ENCODE measurements around the gene CDCP1.
"Not testable (repeated sequence)": the region's sequence is repeated elsewhere in the genome, so short reads cannot be mapped to it uniquely, and the experiment has no call there.

The CDCP1 gene

GRCh38 chr3:45154641-45155147, 8.5 kb upstream of the CDCP1 start:
- DNase-seq: no peak
- Histone ChIP-seq H3K4me1 (ENCODE audit: control insufficient read depth, insufficient read depth, low read length, poor library complexity, severe bottlenecking) (no peaks in the 10 kb centered on the region), H3K27me3 (replicated peaks; ENCODE audit: control insufficient read depth, insufficient read depth, low read length, poor library complexity, severe bottlenecking) (no peaks in the 10 kb centered on the region), H3K27ac (ENCODE audit: insufficient read depth, low read length, poor library complexity, severe bottlenecking) (no peak overlapping the region), H3K36me3 (ENCODE audit: control insufficient read depth, insufficient read depth, low read length) (no peaks in the 10 kb centered on the region), H3K9me3 (ENCODE audit: control insufficient read depth, low read length) (no peaks in the 10 kb centered on the region), H3K4me3 (ENCODE audit: insufficient read depth, low read depth, low read length, poor library complexity, severe bottlenecking) (no peak overlapping the region)

- no peaks in the 10 kb centered on the region for H3K4me1 ChIP-seq (ENCODE audit: control insufficient read depth, insufficient read depth, low read length, poor library complexity, severe bottlenecking)
- H3K9me3 ChIP-seq (ENCODE audit: control insufficient read depth, low read length): no peaks in the 10 kb centered on the region
- no peak for DNase-seq
- H3K27ac ChIP-seq (ENCODE audit: insufficient read depth, low read length, poor library complexity, severe bottlenecking): no peak overlapping the region
- no peaks in the 10 kb centered on the region for H3K36me3 ChIP-seq (ENCODE audit: control insufficient read depth, insufficient read depth, low read length)
- no peak overlapping the region for H3K4me3 ChIP-seq (ENCODE audit: insufficient read depth, low read depth, low read length, poor library complexity, severe bottlenecking)
- H3K27me3 ChIP-seq (replicated peaks; ENCODE audit: control insufficient read depth, insufficient read depth, low read length, poor library complexity, severe bottlenecking): no peaks in the 10 kb centered on the region
These were observed 7.7 kb upstream of the CDCP1 start for GRCh38 chr3:45153658-45154437.

- no peak for DNase-seq
- Histone ChIP-seq H3K9me3 (ENCODE audit: control insufficient read depth, low read length) (no peaks in the 10 kb centered on the region), H3K27me3 (replicated peaks; ENCODE audit: control insufficient read depth, insufficient read depth, low read length, poor library complexity, severe bottlenecking) (no peaks in the 10 kb centered on the region), H3K36me3 (ENCODE audit: control insufficient read depth, insufficient read depth, low read length) (no peaks in the 10 kb centered on the region), H3K4me3 (ENCODE audit: insufficient read depth, low read depth, low read length, poor library complexity, severe bottlenecking) (no peak overlapping the region), H3K27ac (ENCODE audit: insufficient read depth, low read length, poor library complexity, severe bottlenecking) (no peak overlapping the region), H3K4me1 (ENCODE audit: control insufficient read depth, insufficient read depth, low read length, poor library complexity, severe bottlenecking) (no peaks in the 10 kb centered on the region)
These were observed 6.1 kb upstream of the CDCP1 start for GRCh38 chr3:45152307-45152706.

GRCh38 chr3:45151100-45151499, 4.9 kb upstream of the CDCP1 start:
- peaks cover 11% of the 10 kb centered on the region for H3K27me3 ChIP-seq (replicated peaks; ENCODE audit: control insufficient read depth, insufficient read depth, low read length, poor library complexity, severe bottlenecking)
- DNase-seq: no peak
- no peaks in the 10 kb centered on the region for H3K9me3 ChIP-seq (ENCODE audit: control insufficient read depth, low read length)
- no peak overlapping the region for H3K4me3 ChIP-seq (ENCODE audit: insufficient read depth, low read depth, low read length, poor library complexity, severe bottlenecking)
- no peaks in the 10 kb centered on the region for H3K36me3 ChIP-seq (ENCODE audit: control insufficient read depth, insufficient read depth, low read length)
- no peak overlapping the region for H3K27ac ChIP-seq (ENCODE audit: insufficient read depth, low read length, poor library complexity, severe bottlenecking)
- H3K4me1 ChIP-seq (ENCODE audit: control insufficient read depth, insufficient read depth, low read length, poor library complexity, severe bottlenecking): peaks cover 3% of the 10 kb centered on the region

- no peak overlapping the region for H3K27ac ChIP-seq (ENCODE audit: insufficient read depth, low read length, poor library complexity, severe bottlenecking)
- DNase-seq: no peak
- peaks cover 24% of the 10 kb centered on the region for H3K27me3 ChIP-seq (replicated peaks; ENCODE audit: control insufficient read depth, insufficient read depth, low read length, poor library complexity, severe bottlenecking)
- H3K9me3 ChIP-seq (ENCODE audit: control insufficient read depth, low read length): no peaks in the 10 kb centered on the region
- peaks cover 12% of the 10 kb centered on the region for H3K4me1 ChIP-seq (ENCODE audit: control insufficient read depth, insufficient read depth, low read length, poor library complexity, severe bottlenecking)
- H3K4me3 ChIP-seq (ENCODE audit: insufficient read depth, low read depth, low read length, poor library complexity, severe bottlenecking): no peak overlapping the region
- H3K36me3 ChIP-seq (ENCODE audit: control insufficient read depth, insufficient read depth, low read length): no peaks in the 10 kb centered on the region
These were observed 2.7 kb upstream of the CDCP1 start for GRCh38 chr3:45148921-45149320.

- H3K4me1 ChIP-seq (ENCODE audit: control insufficient read depth, insufficient read depth, low read length, poor library complexity, severe bottlenecking): peaks cover 12% of the 10 kb centered on the region
- H3K27ac ChIP-seq (ENCODE audit: insufficient read depth, low read length, poor library complexity, severe bottlenecking): no peak overlapping the region
- H3K9me3 ChIP-seq (ENCODE audit: control insufficient read depth, low read length): no peaks in the 10 kb centered on the region
- H3K36me3 ChIP-seq (ENCODE audit: control insufficient read depth, insufficient read depth, low read length): no peaks in the 10 kb centered on the region
- H3K4me3 ChIP-seq (ENCODE audit: insufficient read depth, low read depth, low read length, poor library complexity, severe bottlenecking): peak overlapping the region; percentile 64
- DNase-seq: no peak
- H3K27me3 ChIP-seq (replicated peaks; ENCODE audit: control insufficient read depth, insufficient read depth, low read length, poor library complexity, severe bottlenecking): peaks cover 24% of the 10 kb centered on the region
These were observed 955 bp downstream of the CDCP1 start for GRCh38 chr3:45145223-45145622.

- H3K27ac ChIP-seq (ENCODE audit: insufficient read depth, low read length, poor library complexity, severe bottlenecking): no peak overlapping the region
- no peak overlapping the region for H3K4me3 ChIP-seq (ENCODE audit: insufficient read depth, low read depth, low read length, poor library complexity, severe bottlenecking)
- no peaks in the 10 kb centered on the region for H3K9me3 ChIP-seq (ENCODE audit: control insufficient read depth, low read length)
- peaks cover 24% of the 10 kb centered on the region for H3K27me3 ChIP-seq (replicated peaks; ENCODE audit: control insufficient read depth, insufficient read depth, low read length, poor library complexity, severe bottlenecking)
- H3K4me1 ChIP-seq (ENCODE audit: control insufficient read depth, insufficient read depth, low read length, poor library complexity, severe bottlenecking): peaks cover 12% of the 10 kb centered on the region
- no peaks in the 10 kb centered on the region for H3K36me3 ChIP-seq (ENCODE audit: control insufficient read depth, insufficient read depth, low read length)
- no peak for DNase-seq
These were observed 2.2 kb downstream of the CDCP1 start for GRCh38 chr3:45143673-45144671.

- not testable (repeated sequence) for DNase-seq; H3K27me3 ChIP-seq (replicated peaks; ENCODE audit: control insufficient read depth, insufficient read depth, low read length, poor library complexity, severe bottlenecking); H3K4me1 ChIP-seq (ENCODE audit: control insufficient read depth, insufficient read depth, low read length, poor library complexity, severe bottlenecking); H3K36me3 ChIP-seq (ENCODE audit: control insufficient read depth, insufficient read depth, low read length); H3K4me3 ChIP-seq (ENCODE audit: insufficient read depth, low read depth, low read length, poor library complexity, severe bottlenecking); H3K27ac ChIP-seq (ENCODE audit: insufficient read depth, low read length, poor library complexity, severe bottlenecking); H3K9me3 ChIP-seq (ENCODE audit: control insufficient read depth, low read length)
These were observed 5.4 kb downstream of the CDCP1 start for GRCh38 chr3:45140770-45141155.

GRCh38 chr3:45140141-45140769, 5.9 kb downstream of the CDCP1 start:
- Histone ChIP-seq H3K27ac (ENCODE audit: insufficient read depth, low read length, poor library complexity, severe bottlenecking) (no peak overlapping the region), H3K4me1 (ENCODE audit: control insufficient read depth, insufficient read depth, low read length, poor library complexity, severe bottlenecking) (peaks cover 2% of the 10 kb centered on the region), H3K27me3 (replicated peaks; ENCODE audit: control insufficient read depth, insufficient read depth, low read length, poor library complexity, severe bottlenecking) (peaks cover 4% of the 10 kb centered on the region), H3K9me3 (ENCODE audit: control insufficient read depth, low read length) (no peaks in the 10 kb centered on the region), H3K4me3 (ENCODE audit: insufficient read depth, low read depth, low read length, poor library complexity, severe bottlenecking) (no peak overlapping the region), H3K36me3 (ENCODE audit: control insufficient read depth, insufficient read depth, low read length) (no peaks in the 10 kb centered on the region)
- DNase-seq: no peak

Measured in effector memory CD4-positive, alpha-beta T cell (primary cell).